HUDEP-2 (cell line): ENCODE results near the gene CCDC102A.

ENCODE experiments used
- DNase-seq, 76 experiments: peaks; one replicate each; lab custom pipeline; 2025; ENCODE audit not compliant: unreplicated experiment in 76 of 76; lab: John Stamatoyannopoulos, UW

The CCDC102A gene

DNA sequence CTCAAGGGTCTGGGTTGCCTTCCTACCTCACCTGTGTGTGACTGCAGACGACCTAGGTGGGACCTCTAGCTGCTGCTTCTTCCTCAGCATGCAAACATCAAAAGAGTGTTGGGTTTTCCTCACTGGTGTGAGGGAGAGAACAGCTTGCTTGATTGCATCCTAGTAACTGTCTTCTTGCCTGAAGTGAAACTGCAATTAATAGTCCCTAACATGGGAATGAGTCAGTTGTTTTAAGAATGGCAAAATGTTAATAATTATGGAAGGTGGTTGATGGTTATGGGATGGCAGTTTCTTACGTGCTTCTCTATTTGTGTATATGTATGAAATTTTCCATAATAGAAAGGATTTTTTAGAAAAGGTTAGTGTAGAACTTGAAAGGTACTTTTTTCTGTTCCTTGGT, 68.0 kb downstream of the CCDC102A start:
- DNase-seq = no peak

- DNase-seq = no peak
Observed at GRCh38 chr16:57464523-57464922, 71.8 kb downstream of the CCDC102A start.

GRCh38 chr16:57462978-57463362, 73.4 kb downstream of the CCDC102A start:
- DNase-seq = peak in 1 of 76 experiments; percentile 19

- DNase-seq = peak in 73 of 76 experiments; percentile 27 to 90 (median 78)
Observed at GRCh38 chr16:57462209-57462977, 74.0 kb downstream of the CCDC102A start, which contains the start of gene POLR2C. Gene POLR2C (plus strand): TSS chr16:57462679. CDS start chr16:57462725, 46 bp downstream.
